ENCODE measurements around the gene TNNI3. TPM values are rescaled to one million over a fixed set of nuclear protein-coding genes. Genes with fewer than 3 reads are reported as not detected.

TNNI3 gene
- polyA plus RNA-seq, 1 of the 3 experiments (the other 2 are of a cell fraction): 11.4 TPM

- WGBS (ENCODE audit: low lambda C conversion rate): 0% methylated on average over 1 of the region's 2 CpGs
- H3K36me3 ChIP-seq (replicated peaks in 1 of 2; ENCODE audit: control insufficient read depth in 1 of 2, insufficient read depth in 2 of 2, low read length in 1 of 2): no peaks in the 10 kb centered on the region
- ChIA-PET POLR2A (no interaction called here), CTCF (interaction anchor here (1.0 to 1.9 kb wide), 3 partner anchors 10 to 291 kb away, joined by 3 to 7 read pairs (median 6); partner anchors contain the start of gene DNAAF3)
- no peaks in the 10 kb centered on the region for H3K9me3 ChIP-seq
- no peaks in the 10 kb centered on the region for H3K9me2 ChIP-seq
- peaks cover 24% of the 10 kb centered on the region for H3K27me3 ChIP-seq (ENCODE audit: insufficient read depth)
- H3K9ac ChIP-seq: no peak overlapping the region
- no peak overlapping the region for H3K4me2 ChIP-seq
- no peak overlapping the region for H3K4me3 ChIP-seq (ENCODE audit: low read depth in 2 of 2, low read length in 1 of 2)
- no peaks in the 10 kb centered on the region for H3F3A ChIP-seq (replicated peaks; ENCODE audit: insufficient read depth)
- DNase-seq: no peak
- H4K20me1 ChIP-seq (ENCODE audit: insufficient read depth): no peaks in the 10 kb centered on the region
- no peak overlapping the region for H2AFZ ChIP-seq (ENCODE audit: low read depth)
- no peak for TF ChIP-seq USF2 (IDR thresholded peaks at IDR 0.05; ENCODE audit: borderline replicate concordance, low read depth, low read length)
- no peak for TF ChIP-seq ZBTB33 (IDR thresholded peaks at IDR 0.05; ENCODE audit: borderline replicate concordance, low read depth)
- TF ChIP-seq EP300 (IDR thresholded peaks at IDR 0.05; ENCODE audit: borderline replicate concordance in 1 of 2, low read depth in 1 of 2, low read length in 1 of 2): no peak
- no peak for TF ChIP-seq RCOR1 (IDR thresholded peaks at IDR 0.05; ENCODE audit: low read length)
- TF ChIP-seq NFIC (IDR thresholded peaks at IDR 0.05; ENCODE audit: borderline replicate concordance): no peak
- TF ChIP-seq FOSL2 (IDR thresholded peaks at IDR 0.05; ENCODE audit: borderline replicate concordance, low read depth): no peak
- TF ChIP-seq GATA2 (CRISPR knock-in tag; IDR thresholded peaks at IDR 0.05): no peak
- TF ChIP-seq FOXJ3 (CRISPR knock-in tag; IDR thresholded peaks at IDR 0.05): no peak
- peaks cover 0 to 6% of the 10 kb centered on the region in 2 experiments; a peak in 1 of 4 replicates for H3K4me1 ChIP-seq (ENCODE audit: control insufficient read depth in 1 of 2, insufficient read depth in 2 of 2, low read depth in 1 of 2, low read length in 1 of 2)
- H3K27ac ChIP-seq (ENCODE audit: low read depth in 2 of 2, low read length in 1 of 2): no peak overlapping the region
- H3K79me2 ChIP-seq (ENCODE audit: insufficient read depth): no peaks in the 10 kb centered on the region
Observed at GRCh38 chr19:55176076-55176475, 18.5 kb upstream of the TNNI3 start.

- no peak overlapping the region for H3K27ac ChIP-seq (ENCODE audit: low read depth in 2 of 2, low read length in 1 of 2)
- no peaks in the 10 kb centered on the region for H4K20me1 ChIP-seq (ENCODE audit: insufficient read depth)
- no peak overlapping the region for H3K4me2 ChIP-seq
- H3K4me3 ChIP-seq (ENCODE audit: low read depth in 2 of 2, low read length in 1 of 2): no peak overlapping the region
- H3K9me3 ChIP-seq: no peaks in the 10 kb centered on the region
- H3K79me2 ChIP-seq (ENCODE audit: insufficient read depth): no peaks in the 10 kb centered on the region
- no peaks in the 10 kb centered on the region for H3K9me2 ChIP-seq
- no peaks in the 10 kb centered on the region for H3K36me3 ChIP-seq (replicated peaks in 1 of 2; ENCODE audit: control insufficient read depth in 1 of 2, insufficient read depth in 2 of 2, low read length in 1 of 2)
- peaks cover 24% of the 10 kb centered on the region; the same call in 1 of the 2 replicates for H3K27me3 ChIP-seq (ENCODE audit: insufficient read depth)
- ChIA-PET POLR2A (no interaction called here), CTCF (interaction anchor here (0.8 to 1.9 kb wide), 4 partner anchors 15 to 292 kb away, joined by 3 to 7 read pairs (median 3); no protein-coding TSS in a partner anchor)
- WGBS (ENCODE audit: low lambda C conversion rate): 87% methylated on average over 18 of the region's 43 CpGs
- H3K9ac ChIP-seq: no peak overlapping the region
- peaks cover 0 to 6% of the 10 kb centered on the region in 2 experiments; a peak in 1 of 4 replicates for H3K4me1 ChIP-seq (ENCODE audit: control insufficient read depth in 1 of 2, insufficient read depth in 2 of 2, low read depth in 1 of 2, low read length in 1 of 2)
- no peaks in the 10 kb centered on the region for H3F3A ChIP-seq (replicated peaks; ENCODE audit: insufficient read depth)
- H2AFZ ChIP-seq (ENCODE audit: low read depth): no peak overlapping the region
- no peak for DNase-seq
- TF ChIP-seq USF2 (IDR thresholded peaks at IDR 0.05; ENCODE audit: borderline replicate concordance, low read depth, low read length) (no peak), REST (IDR thresholded peaks at IDR 0.05; ENCODE audit: low read depth, low read length) (no peak), TCF12 (IDR thresholded peaks at IDR 0.05) (no peak), GABPA (IDR thresholded peaks at IDR 0.05; ENCODE audit: low read depth) (no peak), GATA2 (CRISPR knock-in tag; IDR thresholded peaks at IDR 0.05) (no peak), USF1 (IDR thresholded peaks at IDR 0.05; ENCODE audit: borderline replicate concordance, low read depth) (no peak), ELF1 (IDR thresholded peaks at IDR 0.05) (no peak), ZBTB33 (IDR thresholded peaks at IDR 0.05; ENCODE audit: borderline replicate concordance, low read depth) (no peak), YY1 (IDR thresholded peaks at IDR 0.05; ENCODE audit: low read depth) (no peak)
Observed at GRCh38 chr19:55175117-55175867, 17.8 kb upstream of the TNNI3 start.

Measured in SK-N-SH (cell line).